ENCODE results near the gene KRTAP4-16. TPM values are rescaled to one million over a fixed set of nuclear protein-coding genes. Genes with fewer than 3 reads are reported as not detected.

The KRTAP4-16 gene
- polyA plus RNA-seq, 3 donors, result not detected

Other genes starting within 250 kb of the KRTAP4-16 start
- gene KRT12, start 235.0 kb downstream of the KRTAP4-16 start, polyA plus RNA-seq (ENCODE audit: insufficient read length in 3 of 3), result under 1 TPM in 2 of 3 donors, not detected in 1; 0.19 to 0.36 TPM
- under 1 TPM; 0.17 to 0.80 (median 0.36) TPM for gene KRT20, start 217.0 kb downstream of the KRTAP4-16 start, polyA plus RNA-seq (ENCODE audit: insufficient read length in 3 of 3)
- under 1 TPM; 0.71 to 1.00 (median 0.91) TPM for gene KRT23, start 164.6 kb downstream of the KRTAP4-16 start, polyA plus RNA-seq (ENCODE audit: insufficient read length in 3 of 3)
- gene KRT39, start 135.3 kb downstream of the KRTAP4-16 start, polyA plus RNA-seq (ENCODE audit: insufficient read length in 3 of 3), result not detected
- under 1 TPM in 1 of 3 donors, not detected in 2; 0.12 TPM for gene KRT40, start 117.9 kb downstream of the KRTAP4-16 start, polyA plus RNA-seq (ENCODE audit: insufficient read length in 3 of 3)
- not detected for gene KRTAP3-3, start 108.0 kb downstream of the KRTAP4-16 start, polyA plus RNA-seq (ENCODE audit: insufficient read length in 3 of 3)
- gene KRTAP3-2, start 102.3 kb downstream of the KRTAP4-16 start, polyA plus RNA-seq (ENCODE audit: insufficient read length in 3 of 3), result not detected
- gene KRTAP3-1, start 93.1 kb downstream of the KRTAP4-16 start, polyA plus RNA-seq (ENCODE audit: insufficient read length in 3 of 3), result not detected
- not detected for gene KRTAP1-5, start 75.0 kb downstream of the KRTAP4-16 start, polyA plus RNA-seq (ENCODE audit: insufficient read length in 3 of 3)
- gene KRTAP1-4, start 72.0 kb downstream of the KRTAP4-16 start, polyA plus RNA-seq (ENCODE audit: insufficient read length in 3 of 3), result not detected
- gene KRTAP1-3, start 67.3 kb downstream of the KRTAP4-16 start, polyA plus RNA-seq (ENCODE audit: insufficient read length in 3 of 3), result not detected
- gene KRTAP1-1, start 60.8 kb downstream of the KRTAP4-16 start, polyA plus RNA-seq (ENCODE audit: insufficient read length in 3 of 3), result not detected
- gene KRTAP2-1, start 54.9 kb downstream of the KRTAP4-16 start, polyA plus RNA-seq (ENCODE audit: insufficient read length in 3 of 3), result not detected
- gene KRTAP2-2, start 47.0 kb downstream of the KRTAP4-16 start, polyA plus RNA-seq (ENCODE audit: insufficient read length in 3 of 3), result not detected
- gene KRTAP2-3, start 42.1 kb downstream of the KRTAP4-16 start, polyA plus RNA-seq (ENCODE audit: insufficient read length in 3 of 3), result not detected
- not detected for gene KRTAP2-4, start 36.3 kb downstream of the KRTAP4-16 start, polyA plus RNA-seq (ENCODE audit: insufficient read length in 3 of 3)
- not detected for gene KRTAP4-7, start 18.1 kb downstream of the KRTAP4-16 start, polyA plus RNA-seq (ENCODE audit: insufficient read length in 3 of 3)
- gene KRTAP4-8, start 4.1 kb downstream of the KRTAP4-16 start, polyA plus RNA-seq (ENCODE audit: insufficient read length in 3 of 3), result not detected
- gene KRTAP4-9, start 3.2 kb upstream of the KRTAP4-16 start, polyA plus RNA-seq (ENCODE audit: insufficient read length in 3 of 3), result not detected
- not detected for gene KRTAP4-11, start 16.2 kb upstream of the KRTAP4-16 start, polyA plus RNA-seq (ENCODE audit: insufficient read length in 3 of 3)
- gene KRTAP4-12, start 22.0 kb upstream of the KRTAP4-16 start, polyA plus RNA-seq (ENCODE audit: insufficient read length in 3 of 3), result not detected
- gene KRTAP4-6, start 38.3 kb upstream of the KRTAP4-16 start, polyA plus RNA-seq (ENCODE audit: insufficient read length in 3 of 3), result not detected
- not detected for gene KRTAP4-5, start 47.6 kb upstream of the KRTAP4-16 start, polyA plus RNA-seq (ENCODE audit: insufficient read length in 3 of 3)
- gene KRTAP4-4, start 58.5 kb upstream of the KRTAP4-16 start, polyA plus RNA-seq (ENCODE audit: insufficient read length in 3 of 3), result not detected
- gene KRTAP4-3, start 66.0 kb upstream of the KRTAP4-16 start, polyA plus RNA-seq (ENCODE audit: insufficient read length in 3 of 3), result not detected
- not detected for gene KRTAP4-2, start 76.0 kb upstream of the KRTAP4-16 start, polyA plus RNA-seq (ENCODE audit: insufficient read length in 3 of 3)
- not detected for gene KRTAP4-1, start 82.7 kb upstream of the KRTAP4-16 start, polyA plus RNA-seq (ENCODE audit: insufficient read length in 3 of 3)
- not detected for gene KRTAP9-1, start 87.7 kb upstream of the KRTAP4-16 start, polyA plus RNA-seq (ENCODE audit: insufficient read length in 3 of 3)
- gene KRTAP9-2, start 124.4 kb upstream of the KRTAP4-16 start, polyA plus RNA-seq (ENCODE audit: insufficient read length in 3 of 3), result not detected
- gene KRTAP9-3, start 130.2 kb upstream of the KRTAP4-16 start, polyA plus RNA-seq (ENCODE audit: insufficient read length in 3 of 3), result not detected
- not detected for gene KRTAP9-8, start 135.8 kb upstream of the KRTAP4-16 start, polyA plus RNA-seq (ENCODE audit: insufficient read length in 3 of 3)
- gene KRTAP9-4, start 147.5 kb upstream of the KRTAP4-16 start, polyA plus RNA-seq (ENCODE audit: insufficient read length in 3 of 3), result not detected
- gene KRTAP9-9, start 153.2 kb upstream of the KRTAP4-16 start, polyA plus RNA-seq (ENCODE audit: insufficient read length in 3 of 3), result not detected
- gene KRTAP9-6, start 163.2 kb upstream of the KRTAP4-16 start, polyA plus RNA-seq (ENCODE audit: insufficient read length in 3 of 3), result under 1 TPM in 2 of 3 donors, not detected in 1; 0.09 to 0.22 TPM
- not detected for gene KRTAP9-7, start 173.5 kb upstream of the KRTAP4-16 start, polyA plus RNA-seq (ENCODE audit: insufficient read length in 3 of 3)
- not detected for gene KRTAP29-1, start 200.6 kb upstream of the KRTAP4-16 start, polyA plus RNA-seq (ENCODE audit: insufficient read length in 3 of 3)
- not detected for gene KRTAP16-1, start 207.1 kb upstream of the KRTAP4-16 start, polyA plus RNA-seq (ENCODE audit: insufficient read length in 3 of 3)
- not detected for gene KRTAP17-1, start 213.5 kb upstream of the KRTAP4-16 start, polyA plus RNA-seq (ENCODE audit: insufficient read length in 3 of 3)
- under 1 TPM in 1 of 3 donors, not detected in 2; 0.18 TPM for gene KRT33A, start 248.6 kb upstream of the KRTAP4-16 start, polyA plus RNA-seq (ENCODE audit: insufficient read length in 3 of 3)